GM20000 (cell line): Measurements from ENCODE around the gene PADI6.

Experiments used
- DNase-seq: peaks from one replicate; pipeline ENCODE4 v3.0.0; 2012; ENCODE audit warnings: low spot score
- TF ChIP-seq, protein P1 (sequence below): IDR thresholded peaks from 2 replicates; pipeline ENCODE4 v1.5.1; 2012; ENCODE audit warnings: mild to moderate bottlenecking, control low read depth; ENCODE audit errors: extremely low read depth, missing control alignments

Gene PADI6

DNA sequence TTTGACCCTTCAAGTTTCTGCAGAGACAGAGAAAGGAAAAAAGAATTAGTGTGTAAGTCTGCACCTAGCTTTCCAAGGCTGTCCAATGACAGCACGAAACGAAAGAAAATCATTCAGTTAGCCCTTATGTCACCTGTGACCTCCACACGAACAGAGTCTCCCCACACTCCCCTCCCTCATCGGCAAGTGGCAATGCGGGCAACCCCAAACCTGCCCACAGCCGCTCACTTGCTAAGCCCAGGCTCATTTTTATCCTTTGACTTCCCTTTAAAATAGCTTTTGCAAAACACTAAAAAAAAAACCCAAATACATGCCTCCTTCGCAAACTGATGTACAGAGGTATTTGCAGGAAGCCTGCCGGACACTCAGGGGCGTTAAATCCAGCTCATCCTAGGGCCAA, 57.2 kb downstream of the PADI6 start:
- TF ChIP-seq, protein P1, sequence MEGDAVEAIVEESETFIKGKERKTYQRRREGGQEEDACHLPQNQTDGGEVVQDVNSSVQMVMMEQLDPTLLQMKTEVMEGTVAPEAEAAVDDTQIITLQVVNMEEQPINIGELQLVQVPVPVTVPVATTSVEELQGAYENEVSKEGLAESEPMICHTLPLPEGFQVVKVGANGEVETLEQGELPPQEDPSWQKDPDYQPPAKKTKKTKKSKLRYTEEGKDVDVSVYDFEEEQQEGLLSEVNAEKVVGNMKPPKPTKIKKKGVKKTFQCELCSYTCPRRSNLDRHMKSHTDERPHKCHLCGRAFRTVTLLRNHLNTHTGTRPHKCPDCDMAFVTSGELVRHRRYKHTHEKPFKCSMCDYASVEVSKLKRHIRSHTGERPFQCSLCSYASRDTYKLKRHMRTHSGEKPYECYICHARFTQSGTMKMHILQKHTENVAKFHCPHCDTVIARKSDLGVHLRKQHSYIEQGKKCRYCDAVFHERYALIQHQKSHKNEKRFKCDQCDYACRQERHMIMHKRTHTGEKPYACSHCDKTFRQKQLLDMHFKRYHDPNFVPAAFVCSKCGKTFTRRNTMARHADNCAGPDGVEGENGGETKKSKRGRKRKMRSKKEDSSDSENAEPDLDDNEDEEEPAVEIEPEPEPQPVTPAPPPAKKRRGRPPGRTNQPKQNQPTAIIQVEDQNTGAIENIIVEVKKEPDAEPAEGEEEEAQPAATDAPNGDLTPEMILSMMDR: no peak
- DNase-seq: no peak

DNA sequence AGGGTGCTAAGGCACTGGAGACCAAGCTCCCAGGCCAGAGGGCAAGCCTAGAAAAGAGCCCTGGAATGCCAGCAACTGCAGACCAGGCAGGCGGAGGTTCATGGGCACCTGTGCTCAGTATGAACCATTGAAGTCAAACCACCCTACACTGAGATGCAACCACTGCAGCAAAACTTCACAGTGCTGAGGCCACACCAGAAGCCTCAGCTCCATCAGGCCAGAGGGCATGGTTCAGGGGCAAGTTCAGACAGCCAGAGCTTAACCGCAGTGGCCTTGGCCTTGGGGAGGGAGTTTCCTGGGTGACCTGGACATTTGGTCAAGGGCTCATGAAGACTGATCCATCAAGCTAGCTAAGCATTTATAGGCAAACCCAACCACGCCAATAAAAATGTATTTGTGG, 60.4 kb downstream of the PADI6 start:
- DNase-seq: no peak
- TF ChIP-seq, protein P1: no peak

DNA sequence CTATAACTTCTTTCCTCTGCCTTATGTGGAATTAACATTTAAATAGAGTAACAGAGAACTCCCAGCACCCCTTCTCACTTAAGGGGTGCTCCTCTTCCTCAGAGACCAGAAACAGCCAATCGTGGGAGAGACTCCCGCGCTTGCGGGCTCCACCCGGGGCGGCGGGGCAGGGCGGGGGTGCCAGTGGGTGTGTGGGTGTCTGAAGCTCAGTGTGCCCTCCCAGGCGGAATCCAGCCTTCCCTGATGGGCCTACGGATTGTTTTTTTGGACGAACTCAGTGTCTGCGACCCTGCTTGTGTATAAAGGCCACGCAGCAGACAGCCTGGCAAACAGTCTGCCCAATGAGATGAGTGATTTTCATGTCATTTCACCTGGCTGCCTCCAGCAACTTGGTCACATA, 61.3 kb downstream of the PADI6 start:
- no peak for DNase-seq

DNA sequence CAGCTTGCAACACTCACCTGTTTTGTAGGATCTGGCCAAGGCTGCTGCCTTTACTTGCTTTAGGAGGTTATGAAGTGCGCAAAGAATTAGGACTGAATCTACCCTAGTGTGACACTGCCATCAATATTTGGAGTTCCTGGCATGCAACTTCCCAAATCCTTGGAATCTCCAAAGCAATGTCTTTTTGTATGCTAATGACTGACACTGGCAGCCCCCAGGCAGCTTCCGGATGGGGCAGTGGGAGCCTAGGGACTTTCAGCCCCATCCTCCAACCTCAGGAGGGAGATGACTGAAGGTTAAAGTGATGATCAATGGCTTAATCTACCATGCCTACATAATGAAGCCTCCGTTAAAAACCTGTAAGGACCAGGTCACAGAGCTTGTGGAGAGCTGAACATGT, 62.0 kb downstream of the PADI6 start:
- TF ChIP-seq, protein P1: no peak
- no peak for DNase-seq

More for the DNA sequence above, 61.3 kb downstream of the PADI6 start:
- TF ChIP-seq, protein P1: no peak

DNA sequence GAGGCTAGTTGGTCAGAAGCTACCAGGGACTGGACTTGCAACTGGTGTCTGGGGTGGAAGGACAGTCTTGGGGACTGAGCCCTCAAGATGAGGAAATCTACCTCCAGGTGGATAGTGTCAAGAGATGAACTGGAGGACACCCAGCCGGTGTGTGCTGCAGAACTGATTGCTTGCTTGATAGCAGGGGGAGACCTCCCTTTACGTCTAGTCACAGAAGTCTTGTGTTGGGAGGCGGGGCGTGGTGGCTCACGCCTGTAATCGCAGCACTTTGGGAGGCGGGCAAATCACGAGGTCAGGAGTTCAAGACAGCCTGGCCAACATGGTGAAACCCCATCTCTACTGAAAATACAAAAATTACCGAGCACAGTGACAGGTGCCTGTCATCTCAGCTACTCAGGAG, 62.6 kb downstream of the PADI6 start:
- TF ChIP-seq, protein P1: no peak
- DNase-seq: no peak

DNA sequence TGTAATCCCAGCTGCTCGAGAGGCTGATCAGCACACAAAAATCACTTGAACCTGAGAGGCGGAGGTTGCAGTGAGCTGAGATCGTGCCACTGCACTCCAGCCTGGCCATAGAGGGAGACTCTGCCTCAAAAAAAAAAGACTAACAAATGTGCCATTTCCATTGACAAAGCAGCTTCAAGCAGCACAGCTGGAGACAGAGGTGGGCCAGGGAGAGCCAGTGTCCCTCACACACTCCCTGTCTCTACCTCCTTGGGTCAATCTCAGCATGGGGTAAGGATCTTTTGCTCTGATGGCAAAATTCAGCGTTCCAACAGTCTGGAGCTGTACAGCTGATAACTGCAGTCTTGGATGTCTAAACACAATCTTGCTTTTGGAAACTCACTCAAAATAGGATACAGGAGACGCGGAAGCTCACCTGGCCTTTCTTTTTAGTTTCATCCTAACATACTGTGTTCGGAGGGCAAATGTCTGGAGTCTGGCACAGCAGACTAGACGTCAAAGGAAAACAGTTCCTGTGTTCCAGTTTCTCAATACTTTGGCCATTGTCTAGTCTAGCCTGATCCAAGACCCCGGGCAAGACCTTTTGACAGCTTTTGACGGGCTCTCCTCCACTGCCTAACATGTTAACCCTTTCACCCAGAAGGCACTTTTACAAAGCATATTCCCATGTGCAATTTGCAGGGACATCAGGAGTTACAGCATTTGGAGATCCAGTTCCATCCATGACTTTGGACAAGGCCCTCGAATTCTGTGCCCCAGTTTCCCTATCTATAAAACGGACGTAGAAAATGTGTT, 64.6 kb downstream of the PADI6 start:
- no peak for DNase-seq

DNA sequence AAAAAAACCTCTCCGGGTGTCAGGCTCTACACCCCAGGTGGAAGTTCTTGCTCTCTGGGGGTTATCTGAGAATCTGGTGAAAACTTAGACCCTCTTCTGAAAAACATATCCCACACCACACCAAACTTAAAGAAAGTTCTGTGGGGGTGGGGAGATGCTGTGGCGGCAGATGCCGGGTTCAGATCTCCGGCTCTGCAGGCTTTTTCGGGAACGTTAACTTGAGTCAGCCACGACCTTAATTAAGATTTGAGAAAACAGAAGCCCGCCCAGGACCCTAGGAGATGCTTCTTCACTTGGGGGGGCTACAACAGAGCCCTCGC, 65.2 kb downstream of the PADI6 start:
- DNase-seq: no peak
- TF ChIP-seq, protein P1: no peak

More for the DNA sequence above, 64.6 kb downstream of the PADI6 start:
- TF ChIP-seq, protein P1: no peak
